WTC11 (cell line): ENCODE measurements around the gene ZNF879. TPM values are rescaled to one million over a fixed set of nuclear protein-coding genes. Genes with fewer than 3 reads are reported as not detected.

Experiments used
- ATAC-seq: fragments of 200-7000 bp; cut with Tn5 transposase; 2 replicates; pipeline ENCODE4 v1.10.0; 2021; ENCODE audit warnings: mild to moderate bottlenecking, moderate library complexity
- CTCF ChIA-PET: fragments of 300-600 bp; sonication (Branson Sonifier 250); formaldehyde crosslinking; loops from one replicate; lab custom pipeline; 2021; ENCODE audit warnings: antibody characterized with exemption; lab: Charles Lee
- POLR2A ChIA-PET: fragments of 350-600 bp; sonication (Branson Sonifier 250); formaldehyde crosslinking; loops from one replicate; lab custom pipeline; 2021; ENCODE audit warnings: antibody characterized with exemption; lab: Charles Lee
- DNase-seq: peaks from one replicate; pipeline ENCODE4 v3.0.0; 2021; ENCODE audit warnings: low spot score
- H3K27ac Mint-ChIP-seq: 2 replicates; pipeline ENCODE4 v1.8.0; 2021; ENCODE audit warnings: mixed read lengths
- H3K27me3 Mint-ChIP-seq: 2 replicates; pipeline ENCODE4 v1.8.0; 2021; ENCODE audit warnings: low read depth, mild to moderate bottlenecking, moderate library complexity, mixed read lengths
- H3K36me3 Mint-ChIP-seq: 2 replicates; pipeline ENCODE4 v1.8.0; 2021; ENCODE audit warnings: mixed read lengths
- H3K4me1 Mint-ChIP-seq: 2 replicates; pipeline ENCODE4 v1.8.0; 2022; ENCODE audit warnings: mixed read lengths
- H3K4me3 Mint-ChIP-seq: 2 replicates; pipeline ENCODE4 v1.8.0; 2021; ENCODE audit warnings: mild to moderate bottlenecking, moderate library complexity, mixed read lengths
- H3K9me3 Mint-ChIP-seq: 2 replicates; pipeline ENCODE4 v1.8.0; 2021; ENCODE audit warnings: mixed read lengths
- ATF3 ChIP-seq: sonication (generic); formaldehyde crosslinking; conservative IDR thresholded peaks from 2 replicates; pipeline ENCODE4 v1.8.1; 2022; ENCODE audit warnings: mild to moderate bottlenecking, missing genetic modification reagents
- CREM ChIP-seq: sonication (generic); formaldehyde crosslinking; IDR thresholded peaks from 2 replicates; pipeline ENCODE4 v1.8.1; 2022; ENCODE audit warnings: mild to moderate bottlenecking, missing genetic modification reagents, moderate library complexity
- CTCF ChIP-seq: fragments of 200-600 bp; IDR thresholded peaks from 2 replicates; pipeline ENCODE4 v1.8.0; 2022; ENCODE audit warnings: antibody characterized with exemption
- E2F4 ChIP-seq: sonication (generic); formaldehyde crosslinking; IDR thresholded peaks from 2 replicates; pipeline ENCODE4 v1.8.1; 2022; ENCODE audit warnings: low read depth, mild to moderate bottlenecking, moderate library complexity, missing genetic modification reagents, borderline replicate concordance
- E2F5 ChIP-seq: sonication (generic); formaldehyde crosslinking; IDR thresholded peaks from 2 replicates; pipeline ENCODE4 v1.8.1; 2022; ENCODE audit warnings: mild to moderate bottlenecking, moderate library complexity, missing genetic modification reagents
- ERG ChIP-seq: fragments of 250-450 bp; sonication (Bioruptor Pico); IDR thresholded peaks from 2 replicates; pipeline ENCODE4 v1.8.0; 2021; ENCODE audit warnings: mild to moderate bottlenecking
- FOXP1 ChIP-seq: sonication (generic); formaldehyde crosslinking; IDR thresholded peaks from 2 replicates; pipeline ENCODE4 v1.8.0; 2022; ENCODE audit warnings: missing genetic modification reagents, mild to moderate bottlenecking, moderate library complexity, borderline replicate concordance
- NFATC4 ChIP-seq: fragments of 250-450 bp; sonication (Bioruptor Pico); IDR thresholded peaks from 2 replicates; pipeline ENCODE4 v1.9.0; 2021; ENCODE audit warnings: mild to moderate bottlenecking
- NR2C2 ChIP-seq: sonication (generic); formaldehyde crosslinking; IDR thresholded peaks from 2 replicates; pipeline ENCODE4 v1.8.0; 2022; ENCODE audit warnings: mild to moderate bottlenecking, missing genetic modification reagents
- OVOL2 ChIP-seq: fragments of 250-450 bp; sonication (Bioruptor Pico); IDR thresholded peaks from 2 replicates; pipeline ENCODE4 v1.9.0; 2021; ENCODE audit warnings: mild to moderate bottlenecking, borderline replicate concordance
- RORB ChIP-seq: fragments of 250-450 bp; sonication (Bioruptor Pico); IDR thresholded peaks from 2 replicates; pipeline ENCODE4 v1.9.0; 2021; ENCODE audit warnings: mild to moderate bottlenecking
- SP1 ChIP-seq: sonication (generic); formaldehyde crosslinking; conservative IDR thresholded peaks from 2 replicates; pipeline ENCODE4 v1.8.1; 2022; ENCODE audit warnings: missing genetic modification reagents
- USF2 ChIP-seq: sonication (generic); formaldehyde crosslinking; IDR thresholded peaks from 2 replicates; pipeline ENCODE4 v1.8.1; 2023; ENCODE audit warnings: mild to moderate bottlenecking, missing genetic modification reagents, moderate library complexity
- ZBTB21 ChIP-seq: sonication (generic); formaldehyde crosslinking; IDR thresholded peaks from 2 replicates; pipeline ENCODE4 v1.8.1; 2023; ENCODE audit warnings: mild to moderate bottlenecking, missing genetic modification reagents, borderline replicate concordance
- ZMAT4 ChIP-seq: fragments of 250-450 bp; sonication (Bioruptor Pico); IDR thresholded peaks from 2 replicates; pipeline ENCODE4 v1.9.0; 2021; ENCODE audit warnings: mild to moderate bottlenecking
- ZNF121 ChIP-seq: sonication (generic); formaldehyde crosslinking; IDR thresholded peaks from 2 replicates; pipeline ENCODE4 v1.8.0; 2023; ENCODE audit warnings: missing genetic modification reagents
- ZNF396 ChIP-seq: fragments of 250-450 bp; sonication (Bioruptor Pico); IDR thresholded peaks from 2 replicates; pipeline ENCODE4 v1.8.0; 2021; ENCODE audit warnings: mild to moderate bottlenecking, moderate library complexity, borderline replicate concordance
- total RNA-seq: library from RNA; stranded (reverse); gene quantifications from 3 replicates; pipeline ENCODE4 v1.2.3, GENCODE V29; 2021
- TF ChIP-seq, protein P1 (sequence below): sonication (generic); formaldehyde crosslinking; IDR thresholded peaks from 2 replicates; pipeline ENCODE4 v1.8.0; 2023; ENCODE audit warnings: missing genetic modification reagents
- TF ChIP-seq, protein P2 (sequence below): fragments of 250-450 bp; sonication (Bioruptor Pico); conservative IDR thresholded peaks from 2 replicates; pipeline ENCODE4 v1.9.0; 2021; ENCODE audit warnings: mild to moderate bottlenecking

The ZNF879 gene
- total RNA-seq, 1 experiment from 2014 or later: 5.2 TPM

DNA sequence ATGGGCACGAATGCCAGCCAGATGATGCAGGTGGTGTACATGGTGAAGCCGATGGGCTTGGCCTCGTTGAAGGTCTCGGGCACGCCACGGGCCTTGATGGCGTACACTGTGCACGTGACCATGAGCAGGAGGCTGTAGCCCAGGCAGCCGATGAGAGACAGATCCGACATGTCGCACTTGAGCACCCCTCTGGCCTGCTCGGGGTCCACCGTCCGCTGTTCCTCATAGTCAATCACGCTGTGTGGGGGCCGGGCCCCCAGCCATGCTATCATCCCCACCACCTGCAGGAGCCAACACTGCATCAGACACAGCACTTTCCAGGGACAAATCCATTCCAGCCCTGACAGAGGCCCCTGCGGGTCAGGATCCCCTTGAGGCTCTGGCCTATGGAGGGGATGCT is 40.7 kb upstream of the ZNF879 start:
- ATAC-seq: no peak
- H3K9me3 Mint-ChIP-seq: peaks cover 72% of the 10 kb centered on the region
- no peak overlapping the region for H3K27ac Mint-ChIP-seq
- no peak for DNase-seq
- no peak overlapping the region for H3K4me3 Mint-ChIP-seq
- peaks cover 35% of the 10 kb centered on the region for H3K27me3 Mint-ChIP-seq
- CTCF ChIA-PET: interaction anchor here (0.7 kb wide), 1 partner anchor 14 kb away, joined by 5 read pairs; no protein-coding TSS in a partner anchor
- peaks cover 75% of the 10 kb centered on the region for H3K36me3 Mint-ChIP-seq
- no peaks in the 10 kb centered on the region for H3K4me1 Mint-ChIP-seq
- TF ChIP-seq FOXP1 (CRISPR knock-in tag) (no peak), ZNF121 (CRISPR knock-in tag) (no peak), USF2 (no peak), ZMAT4 (no peak), CTCF (no peak), OVOL2 (CRISPR knock-in tag) (no peak), ZNF396 (CRISPR knock-in tag) (no peak), NFATC4 (CRISPR knock-in tag) (no peak), E2F4 (CRISPR knock-in tag) (no peak), SP1 (CRISPR knock-in tag) (no peak), E2F5 (CRISPR knock-in tag) (no peak), RORB (CRISPR knock-in tag) (no peak), CREM (no peak), ZBTB21 (CRISPR knock-in tag) (no peak), ATF3 (CRISPR knock-in tag) (no peak), ERG (CRISPR knock-in tag) (no peak), NR2C2 (CRISPR knock-in tag) (no peak)
- TF ChIP-seq, protein P1, sequence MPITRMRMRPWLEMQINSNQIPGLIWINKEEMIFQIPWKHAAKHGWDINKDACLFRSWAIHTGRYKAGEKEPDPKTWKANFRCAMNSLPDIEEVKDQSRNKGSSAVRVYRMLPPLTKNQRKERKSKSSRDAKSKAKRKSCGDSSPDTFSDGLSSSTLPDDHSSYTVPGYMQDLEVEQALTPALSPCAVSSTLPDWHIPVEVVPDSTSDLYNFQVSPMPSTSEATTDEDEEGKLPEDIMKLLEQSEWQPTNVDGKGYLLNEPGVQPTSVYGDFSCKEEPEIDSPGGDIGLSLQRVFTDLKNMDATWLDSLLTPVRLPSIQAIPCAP (CRISPR knock-in tag): no peak
- TF ChIP-seq, protein P2, sequence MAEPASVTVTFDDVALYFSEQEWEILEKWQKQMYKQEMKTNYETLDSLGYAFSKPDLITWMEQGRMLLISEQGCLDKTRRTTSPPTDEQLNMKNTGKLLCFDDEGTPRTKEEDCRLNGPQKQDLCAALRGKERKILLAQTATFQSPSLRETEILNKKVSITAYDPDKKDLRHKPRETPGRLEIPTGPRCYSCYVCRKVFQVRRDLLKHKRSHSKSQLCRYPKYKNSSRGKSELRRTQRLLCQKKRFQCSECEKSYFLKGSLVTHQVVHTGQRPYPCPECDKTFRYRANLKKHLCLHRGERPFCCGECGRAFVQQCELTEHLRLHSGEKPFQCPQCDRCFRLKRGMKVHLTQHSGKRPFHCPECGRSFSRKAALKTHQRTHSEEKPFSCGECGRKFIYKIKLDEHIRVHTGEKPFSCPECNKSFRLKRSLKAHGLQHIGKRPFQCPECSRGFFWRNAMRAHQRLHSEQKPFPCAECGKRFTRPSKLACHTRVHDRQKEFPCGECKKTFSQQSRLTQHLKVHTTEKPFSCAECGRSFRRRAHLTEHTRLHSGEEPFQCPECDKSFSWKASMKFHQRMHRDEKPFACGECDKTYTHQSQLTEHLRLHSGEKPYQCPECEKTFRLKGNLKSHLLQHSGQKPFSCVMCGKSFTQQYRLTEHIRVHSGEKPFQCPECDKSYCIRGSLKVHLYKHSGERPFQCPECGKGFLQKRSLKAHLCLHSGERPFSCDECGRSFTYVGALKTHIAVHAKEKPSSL (CRISPR knock-in tag): no peak
- TF ChIP-seq, all 79 proteins: peak for 0
- POLR2A ChIA-PET: no interaction called here
